Umbilical cord (tissue), 2 donors: Measurements from ENCODE around the gene TCF4. TPM values are rescaled to one million over a fixed set of nuclear protein-coding genes. Genes with fewer than 3 reads are reported as not detected.

Experiments used
- DNase-seq: peaks from one replicate; pipeline ENCODE4 v3.0.0-alpha.2; 2015; ENCODE audit warnings: low spot score
- total RNA-seq: library from RNA; depleted of rRNA; stranded (reverse); fragments of >200 nt; gene quantifications from one replicate; pipeline ENCODE4 v1.2.3, GENCODE V29; 2014; ENCODE audit warnings: low replicate concordance; ENCODE audit not compliant: insufficient read depth

TCF4 gene
- total RNA-seq, 1 donor from 2014 or later = 136 TPM

DNA sequence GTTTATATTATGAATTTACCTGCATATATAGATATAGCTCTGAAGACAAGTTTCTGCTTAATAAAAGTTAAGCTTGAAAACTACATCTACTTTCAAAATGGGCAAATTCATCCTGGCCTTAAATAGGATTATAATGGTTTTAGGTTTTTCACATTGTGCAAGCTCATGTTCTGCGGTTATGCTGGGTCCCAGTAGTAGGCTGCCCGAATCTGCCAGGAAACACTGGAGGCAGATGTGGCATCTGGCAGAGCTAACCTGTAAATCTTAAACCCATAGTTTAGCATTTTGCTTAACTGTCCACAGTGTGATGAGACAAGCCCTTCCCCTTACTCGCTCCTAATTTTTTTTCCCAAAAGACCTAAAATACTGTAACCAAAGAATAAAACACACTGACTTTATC, 234.2 kb downstream of the TCF4 start:
- peak; percentile 48 for DNase-seq

DNA sequence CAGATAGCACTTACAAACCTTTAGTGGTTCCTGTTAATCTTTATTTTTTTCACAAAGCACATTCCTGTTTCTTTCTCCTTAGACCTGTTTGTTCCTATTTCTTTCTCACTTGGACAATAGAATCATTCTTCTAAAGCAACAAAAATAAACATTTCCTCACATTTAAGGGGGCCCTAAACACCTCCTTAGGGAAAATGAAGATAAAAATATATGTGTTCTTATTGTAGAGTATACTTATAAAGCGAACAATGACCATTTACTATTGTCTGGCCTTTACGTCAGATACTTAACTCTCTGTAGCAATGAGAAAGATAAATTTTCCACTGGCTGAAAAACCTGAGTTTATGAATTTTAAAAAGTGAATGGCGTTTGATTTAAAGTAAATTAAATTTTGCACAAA, 234.6 kb downstream of the TCF4 start:
- no peak for DNase-seq

DNA sequence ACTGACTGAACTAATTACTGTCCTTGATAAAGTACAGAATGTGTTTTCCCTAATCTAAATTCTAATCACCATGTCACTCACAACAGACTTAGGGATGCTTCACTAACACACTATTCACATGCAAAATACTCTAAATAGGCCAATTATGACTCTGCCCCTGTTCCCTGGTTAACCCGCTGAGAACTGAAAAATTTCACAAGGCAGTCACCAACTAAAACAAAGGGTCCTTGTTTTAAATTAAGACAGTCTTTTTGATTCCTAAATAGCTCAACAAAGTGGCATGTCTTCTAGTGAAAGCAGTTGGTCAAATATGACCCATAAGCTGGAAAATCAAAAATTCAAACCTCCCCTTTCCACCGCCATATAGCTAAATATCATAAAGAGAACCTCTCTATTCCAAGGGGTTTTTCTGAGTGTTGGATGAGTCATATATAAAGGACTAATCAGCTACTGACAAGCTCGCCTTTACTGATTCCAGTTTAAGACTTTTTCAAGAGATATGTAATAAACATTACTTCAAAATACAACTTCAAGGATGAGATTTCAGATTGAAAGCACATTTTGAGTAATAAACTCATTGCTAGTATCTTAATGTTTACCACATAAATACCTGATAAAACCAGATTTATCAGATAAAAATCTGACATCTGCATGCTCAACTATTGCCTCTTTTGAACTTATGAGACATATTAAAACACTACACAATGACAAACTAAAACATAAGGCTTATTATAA, 235.8 kb downstream of the TCF4 start:
- no peak for DNase-seq

DNA sequence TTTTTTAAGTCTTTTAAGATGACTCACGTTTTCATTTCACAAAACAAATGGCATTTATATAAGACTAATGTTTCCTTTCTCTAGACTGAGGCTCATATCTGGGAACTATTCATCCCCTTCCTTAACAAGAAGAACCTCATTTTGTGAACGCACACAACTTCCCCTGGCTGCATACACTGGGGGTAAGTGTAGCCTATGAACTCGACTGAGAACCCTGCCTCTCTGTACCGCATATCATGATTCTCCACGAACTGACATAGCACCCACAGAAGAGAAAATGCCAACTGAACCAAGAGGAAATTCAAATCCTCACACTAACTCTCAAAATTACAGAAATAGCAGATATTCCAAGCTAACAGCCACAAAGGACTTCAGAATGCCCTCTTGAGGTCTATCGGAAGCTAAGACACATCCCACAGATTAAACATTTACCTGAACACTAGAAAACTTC, 236.7 kb downstream of the TCF4 start:
- no peak for DNase-seq

DNA sequence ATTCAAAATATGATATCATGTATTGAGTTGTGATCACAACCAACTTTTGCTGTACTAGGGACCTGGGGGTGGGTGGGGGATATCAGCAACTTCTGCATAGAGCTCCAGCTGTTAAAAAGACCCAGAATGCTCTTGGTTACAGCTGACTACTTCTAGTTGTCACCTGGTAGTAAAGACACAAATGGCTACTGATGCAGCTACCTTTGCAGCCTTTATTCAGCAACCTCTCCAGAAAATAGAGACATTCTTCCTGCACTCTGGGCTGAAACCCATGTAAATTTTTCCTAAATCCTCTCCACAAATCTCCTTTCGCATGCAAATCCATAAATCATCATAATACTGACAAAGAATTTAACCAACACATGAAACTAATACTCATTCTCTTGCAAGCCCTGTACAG, 238.3 kb downstream of the TCF4 start:
- DNase-seq = no peak

DNA sequence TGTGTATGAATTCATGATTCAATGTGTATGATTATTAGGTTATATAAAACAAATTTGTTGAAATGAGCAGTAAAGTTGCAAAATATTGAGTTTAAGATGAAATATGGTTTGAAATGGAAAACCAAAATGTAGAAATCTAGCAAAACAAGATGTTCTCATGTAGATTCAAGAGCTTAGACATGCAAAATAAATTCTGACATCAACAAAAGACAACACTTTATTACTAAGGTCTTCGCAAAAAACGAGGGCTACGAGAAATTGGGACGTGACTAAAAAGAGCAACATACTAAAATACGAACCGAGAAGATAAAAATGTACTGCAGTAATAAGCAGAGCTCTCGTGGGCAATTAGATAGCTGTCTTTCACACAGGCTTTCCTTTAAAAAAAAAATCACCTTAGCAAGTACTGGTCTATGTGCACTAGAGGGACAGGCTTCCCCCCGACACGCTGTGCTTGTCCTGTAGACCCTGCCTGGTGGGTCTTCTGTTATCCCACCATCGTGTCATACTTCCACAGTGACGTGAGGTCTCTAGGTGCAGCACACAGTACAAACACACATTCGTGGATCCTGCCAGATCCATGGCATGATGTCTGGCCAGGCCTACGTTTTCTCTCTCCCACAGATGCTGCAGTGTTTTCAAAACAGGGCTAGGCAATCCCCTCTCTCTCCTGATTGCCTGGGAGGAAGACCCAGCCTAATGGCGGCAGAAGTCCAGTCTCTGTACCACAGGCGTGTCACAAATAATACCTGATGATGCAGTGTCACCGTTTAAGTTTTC, 240.8 kb downstream of the TCF4 start:
- DNase-seq = no peak

DNA sequence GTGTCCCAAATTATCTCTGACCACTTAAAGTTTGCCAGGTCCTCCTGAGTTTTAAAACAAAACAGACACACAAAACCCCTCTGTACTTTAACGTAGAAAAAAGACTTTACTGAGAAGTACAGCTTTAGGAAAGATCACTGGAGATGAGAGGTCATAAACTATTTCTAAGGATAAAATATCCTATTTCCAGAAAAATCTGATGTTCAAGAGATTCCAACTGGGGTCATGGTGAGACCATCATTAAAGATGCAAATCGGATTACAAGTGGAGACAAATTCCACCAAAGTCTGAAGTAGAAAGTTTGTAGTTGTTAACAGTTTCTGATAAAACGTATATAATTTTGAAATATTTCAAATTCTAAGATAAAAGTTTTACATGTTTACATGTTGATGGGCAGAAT, 241.6 kb downstream of the TCF4 start:
- peak; percentile 74 for DNase-seq

DNA sequence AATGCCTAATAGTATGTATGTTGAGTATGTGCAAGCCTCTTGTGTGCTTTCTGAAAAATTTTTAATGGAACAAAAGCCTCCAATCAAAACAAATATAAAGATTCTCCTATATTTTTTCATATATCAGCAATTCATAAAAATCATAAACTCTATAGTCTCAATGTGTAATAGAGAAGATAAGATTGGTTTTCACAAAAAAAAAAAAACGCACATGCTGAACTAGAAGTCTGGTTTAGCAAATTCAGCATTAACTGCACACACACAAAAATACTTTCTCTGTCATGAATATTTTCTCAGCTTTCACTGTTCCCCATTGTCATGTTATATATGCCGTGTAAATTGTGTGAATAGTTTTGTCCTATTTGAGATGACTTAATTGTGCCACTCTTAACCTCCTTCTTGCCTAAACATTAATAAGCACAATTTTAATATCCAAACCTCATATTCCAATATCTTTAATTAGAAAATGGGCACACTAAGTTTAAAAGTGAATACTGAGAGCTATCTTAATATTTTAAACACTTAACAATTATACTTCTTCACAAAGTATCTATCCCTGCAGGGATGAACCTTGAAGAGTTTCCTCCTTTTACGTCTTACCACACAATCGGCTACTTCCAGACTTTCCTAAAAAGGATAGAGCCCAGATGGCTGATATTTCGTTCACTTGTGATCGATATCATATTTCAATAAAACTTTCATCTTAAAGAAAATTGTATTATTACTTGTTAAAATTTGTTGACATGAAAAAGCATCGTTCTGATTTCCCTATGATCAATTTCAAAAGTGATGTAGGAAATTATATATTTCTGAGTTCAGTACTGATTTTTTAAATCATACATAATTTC, 242.7 kb downstream of the TCF4 start:
- DNase-seq = no peak

DNA sequence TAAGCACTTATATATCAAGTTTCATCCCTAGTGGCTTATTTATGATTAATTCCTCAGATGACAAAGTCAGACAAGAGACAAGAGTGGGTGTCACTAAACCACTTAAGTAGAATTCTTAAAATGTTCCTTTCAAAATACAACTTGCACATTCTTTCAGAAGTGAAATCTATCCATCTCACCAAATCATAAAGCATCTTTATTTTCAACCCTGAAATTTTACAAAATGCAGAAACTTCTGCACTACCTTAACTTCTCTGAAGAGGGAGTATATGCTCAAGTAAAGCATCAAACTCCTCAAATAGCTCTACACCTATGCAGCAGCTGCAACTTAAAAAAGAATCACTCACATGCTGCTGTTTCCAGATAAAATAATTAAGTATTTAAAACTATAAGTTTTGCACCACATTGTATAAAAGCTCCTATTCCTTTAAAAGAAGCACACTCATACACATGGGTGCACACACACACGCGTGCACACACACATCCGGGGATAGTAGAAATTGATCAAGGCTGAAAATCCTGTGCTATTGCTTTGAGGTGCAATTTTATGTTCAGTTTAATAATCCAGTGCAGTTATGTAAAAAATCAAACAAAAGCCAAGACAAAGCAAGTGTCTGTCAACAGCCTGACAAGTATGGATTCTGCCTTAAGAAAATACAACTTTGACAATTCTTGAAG, 244.5 kb downstream of the TCF4 start:
- DNase-seq = peak; percentile 45

DNA sequence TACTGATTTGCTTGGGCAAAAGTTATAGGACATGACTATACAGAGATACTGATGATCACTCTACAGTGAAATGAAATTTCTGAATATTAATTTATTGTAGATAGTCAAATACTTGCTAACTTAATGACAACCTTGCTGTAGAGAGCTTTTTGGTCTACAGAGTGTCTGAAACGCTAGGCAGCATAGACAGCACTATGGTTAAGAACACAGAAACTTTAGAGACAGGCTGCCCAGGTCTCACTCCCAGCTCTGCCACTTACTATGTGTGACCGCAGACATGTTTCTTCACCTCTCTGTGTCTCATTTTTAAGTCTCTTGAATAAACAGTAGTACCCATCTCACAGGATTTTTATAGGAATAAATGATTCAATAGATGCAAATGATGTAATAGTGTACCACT, 247.0 kb downstream of the TCF4 start:
- DNase-seq = no peak

DNA sequence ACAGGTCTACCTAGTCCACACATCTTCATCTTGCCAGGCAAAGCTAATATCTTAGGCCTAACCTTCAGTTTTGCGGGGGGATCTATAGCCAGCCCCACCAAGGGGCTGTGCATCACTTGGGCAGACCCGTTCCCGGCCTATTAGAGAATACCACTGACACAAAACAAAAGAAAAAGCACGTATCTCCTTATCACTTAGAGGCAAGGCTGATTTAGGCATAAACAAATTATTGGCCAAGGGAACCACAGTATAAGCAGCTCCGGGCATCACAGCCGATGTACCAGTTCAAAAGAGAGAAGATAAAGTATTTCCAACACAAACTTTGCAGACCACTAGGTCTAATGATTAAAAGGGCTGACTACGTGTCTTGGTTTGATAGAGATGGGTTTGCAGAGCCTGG, 248.0 kb downstream of the TCF4 start:
- DNase-seq = no peak

DNA sequence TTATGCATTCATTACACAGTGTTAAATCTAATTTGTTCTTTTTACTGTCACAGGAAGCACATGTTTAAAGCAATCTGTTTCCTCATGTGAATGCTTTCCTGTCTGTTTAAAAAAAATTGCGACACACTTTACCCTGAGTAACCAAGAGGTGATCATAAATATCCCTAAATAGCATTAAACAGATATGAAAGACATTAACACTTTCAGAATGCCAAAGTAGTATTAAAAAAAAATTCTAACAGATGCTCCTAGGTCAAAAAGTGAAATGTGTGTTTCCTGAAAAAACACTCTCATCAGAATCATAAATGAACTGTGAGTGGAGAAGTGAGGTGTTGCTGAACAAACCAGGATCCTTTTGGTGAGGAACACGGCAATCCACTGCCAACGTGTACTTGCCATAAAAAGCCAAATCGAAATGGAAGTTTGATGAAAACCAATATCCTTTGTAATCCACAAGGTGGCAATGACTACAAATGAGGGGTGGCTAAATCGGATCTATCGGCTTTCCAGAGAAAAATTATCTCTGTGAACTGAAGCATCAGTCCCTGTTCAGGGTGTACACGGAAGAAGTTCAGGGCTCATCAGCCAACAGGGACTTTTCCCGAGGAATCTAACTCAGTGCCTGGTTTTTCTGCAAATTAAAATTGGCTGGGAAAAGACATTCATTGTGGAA, 248.9 kb downstream of the TCF4 start:
- DNase-seq = no peak

DNA sequence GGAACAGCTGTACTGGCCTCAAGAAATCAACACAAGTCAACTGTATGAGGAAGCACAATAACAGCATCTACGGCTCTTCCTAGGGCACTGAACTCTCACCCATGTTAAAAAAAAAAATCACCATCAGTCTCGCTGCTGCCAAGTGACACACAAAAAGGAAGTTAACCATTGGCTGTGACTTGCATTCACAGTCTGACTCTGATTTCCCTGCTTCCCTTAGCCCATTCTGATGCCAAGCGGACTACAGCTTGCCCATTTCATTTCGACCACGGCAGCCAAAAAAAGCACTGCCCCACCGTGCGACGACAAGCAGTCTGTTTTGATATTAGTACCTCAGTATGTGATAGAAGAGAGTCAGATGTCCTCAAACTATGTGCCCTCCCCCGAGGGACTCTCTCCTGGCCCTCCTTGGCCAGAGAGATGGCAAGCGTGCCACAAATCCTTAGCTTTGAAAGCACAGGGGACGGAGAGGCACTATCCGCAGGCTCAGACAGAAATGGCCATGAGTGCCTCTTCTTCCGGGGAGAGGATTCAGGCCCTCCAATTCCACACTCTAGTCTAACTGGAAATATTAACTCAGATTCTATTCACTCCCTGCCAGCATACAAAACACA, 250.0 kb downstream of the TCF4 start:
- peak; percentile 26 for DNase-seq

DNA sequence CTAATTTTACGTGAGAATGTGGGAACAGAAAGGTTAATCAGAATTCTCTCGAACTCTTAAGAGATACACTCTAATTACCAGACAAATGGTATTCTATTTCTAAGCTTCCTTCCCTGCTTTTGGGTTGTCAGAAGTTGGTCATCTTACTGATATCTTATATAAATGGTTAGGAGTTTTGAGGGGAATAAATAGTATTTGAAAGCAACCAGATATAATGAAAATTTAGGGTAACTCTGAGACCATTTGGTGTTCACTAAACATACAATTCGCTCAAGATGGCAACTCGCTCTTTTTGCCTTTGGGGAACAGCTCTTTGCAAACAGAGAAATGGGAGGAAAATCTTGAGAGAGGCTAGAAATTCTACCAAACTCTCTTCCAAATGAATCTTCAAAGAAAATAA, 250.9 kb downstream of the TCF4 start:
- no peak for DNase-seq

DNA sequence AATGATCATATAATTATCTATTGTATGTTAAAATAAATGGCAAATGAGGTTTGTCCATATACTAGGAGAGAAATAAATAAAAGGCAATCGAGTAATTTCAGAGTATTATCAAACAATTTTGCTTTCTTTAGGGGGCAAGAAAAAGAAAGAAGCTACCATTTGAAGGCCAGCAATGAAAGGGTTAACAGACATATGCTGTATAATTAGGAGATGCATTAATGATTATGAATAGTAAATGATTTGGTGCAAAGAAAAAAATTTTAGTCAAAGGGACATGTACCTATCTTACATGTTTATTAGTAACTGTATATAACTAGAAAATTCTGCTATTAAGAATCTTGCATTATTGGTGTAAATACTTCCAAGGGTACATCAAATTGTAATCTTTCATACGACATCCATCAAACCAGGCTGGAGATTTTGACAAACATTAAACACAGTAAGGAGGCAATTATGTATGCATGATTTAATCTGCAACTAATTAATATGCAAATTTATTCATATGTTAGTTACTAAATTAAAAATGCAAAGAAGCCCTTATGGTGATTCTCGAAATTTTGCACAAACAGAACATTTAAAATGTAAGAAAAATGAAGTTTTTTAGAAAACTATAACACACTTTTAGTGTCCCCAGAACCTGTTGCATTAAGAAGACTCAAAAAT, 251.4 kb downstream of the TCF4 start:
- no peak for DNase-seq

DNA sequence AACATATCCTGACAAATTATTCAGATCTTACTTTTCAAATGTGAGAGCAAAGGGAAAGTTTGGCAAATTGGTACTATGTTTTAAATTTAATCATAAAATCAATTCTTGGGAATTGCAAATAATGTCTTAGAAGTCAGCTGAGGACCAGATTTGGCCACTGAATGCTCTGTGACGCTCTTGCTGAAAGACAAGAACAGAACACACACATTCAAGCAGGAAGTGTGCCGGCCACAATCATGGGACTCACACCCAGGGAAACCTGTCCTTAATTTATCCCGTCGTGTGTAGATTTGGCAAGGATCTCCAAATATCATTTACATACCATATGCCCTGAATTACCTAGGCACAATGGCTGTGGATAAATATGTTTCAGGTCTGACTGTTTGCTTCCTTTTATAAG, 253.1 kb downstream of the TCF4 start:
- DNase-seq = no peak

DNA sequence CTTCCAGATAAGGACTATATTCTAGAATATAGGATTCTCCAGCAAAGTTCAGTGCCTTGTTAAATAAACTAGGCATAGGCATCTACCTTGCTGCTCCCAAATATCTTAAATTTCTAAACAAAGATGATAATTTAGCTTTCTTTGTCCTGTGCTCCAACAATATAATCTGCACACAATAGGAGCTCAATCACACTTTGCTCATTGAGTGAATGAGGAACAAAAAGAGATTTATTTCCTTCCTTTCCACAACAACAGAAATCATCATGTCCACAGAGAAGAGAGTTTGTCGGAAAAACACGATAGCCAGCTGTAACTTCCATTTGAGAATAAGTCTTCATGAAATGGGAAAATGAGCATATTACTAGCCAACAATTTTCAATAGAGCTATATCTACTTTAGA, 256.7 kb downstream of the TCF4 start:
- DNase-seq = no peak

DNA sequence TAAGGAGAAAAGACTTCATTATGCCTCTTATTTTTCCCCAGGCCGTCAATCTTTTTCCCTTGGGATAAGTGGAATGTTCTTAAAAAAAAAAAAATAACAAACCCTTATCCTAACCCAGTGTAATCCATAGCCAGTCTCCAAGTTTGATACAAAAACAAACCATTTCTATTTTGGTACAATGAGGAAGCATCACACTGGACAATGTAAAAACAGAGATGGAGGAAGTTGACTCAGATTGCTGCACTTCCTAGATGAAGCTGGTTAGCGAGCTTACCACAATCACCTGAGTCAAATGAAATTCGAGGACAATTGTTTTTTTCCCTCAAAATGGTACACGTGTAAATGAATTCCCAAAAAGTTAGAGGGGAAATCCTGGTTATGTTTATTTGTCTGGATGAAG, 259.7 kb downstream of the TCF4 start:
- DNase-seq = peak; percentile 26

DNA sequence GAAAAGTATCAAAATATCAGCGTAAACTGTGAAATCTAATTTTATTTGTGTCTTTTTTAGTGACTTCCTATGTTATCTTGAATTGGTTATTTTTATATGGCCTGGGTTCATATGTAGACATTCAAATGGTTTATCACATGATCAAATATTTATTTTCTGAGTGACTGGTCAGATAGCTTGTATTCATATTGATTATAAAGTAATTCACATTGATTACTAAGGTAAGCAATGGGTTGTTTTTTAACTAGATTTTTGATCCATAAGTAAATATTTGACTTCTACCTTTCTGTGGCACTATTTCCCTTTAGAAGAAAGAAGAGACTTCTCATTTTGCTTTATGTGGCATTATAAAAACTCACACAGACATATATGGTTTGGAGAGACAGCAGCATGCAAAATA, 260.5 kb downstream of the TCF4 start:
- no peak for DNase-seq

DNA sequence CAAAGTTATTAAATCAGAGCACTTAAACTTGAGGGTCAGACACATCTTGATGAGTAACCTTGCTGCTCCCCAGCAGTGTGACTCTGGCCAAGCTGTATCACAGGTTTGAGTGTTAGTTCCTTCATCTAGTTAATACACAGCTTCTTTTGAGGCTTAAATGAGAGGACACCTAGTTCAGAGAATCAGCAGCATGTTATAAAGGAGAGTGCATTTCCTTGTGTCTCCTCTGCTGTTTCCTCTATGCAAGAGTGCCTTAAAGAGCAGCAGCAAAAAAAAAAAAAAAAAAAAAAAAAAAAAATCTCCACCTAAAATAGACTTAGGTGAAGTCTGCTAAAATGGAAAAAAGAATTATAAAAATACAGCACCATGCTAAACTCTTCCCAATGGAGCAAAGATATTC, 261.9 kb downstream of the TCF4 start:
- DNase-seq = no peak
